Gastrocnemius medialis (tissue), 4 donors: Measurements from ENCODE around the gene PROSER2.

Source experiments
- POLR2A ChIP-seq, 2 donors: fragments of 450-650 bp; IDR thresholded peaks; one replicate each; pipeline ENCODE4 v1.6.1; 2017; ENCODE audit warnings: antibody characterized with exemption in 2 of 2, mild to moderate bottlenecking in 2 of 2, moderate library complexity in 2 of 2
- TF ChIP-seq, protein P1 (sequence below), 5 experiments: fragments of 450-650 bp in 3 of 5; fragments of 200-600 bp in 2 of 5; sonication (generic) in 2 of 5; IDR thresholded peaks in 4 of 5; conservative IDR thresholded peaks in 1 of 5; 1 replicate in 4 of 5; 2 replicates in 1 of 5; pipeline ENCODE4 v1.5.1; 2016 to 2019; ENCODE audit warnings: antibody characterized with exemption in 5 of 5, mild to moderate bottlenecking in 3 of 5, moderate library complexity in 3 of 5

- no peak for TF ChIP-seq POLR2A (IDR thresholded peaks at IDR 0.05)
- TF ChIP-seq, protein P1, sequence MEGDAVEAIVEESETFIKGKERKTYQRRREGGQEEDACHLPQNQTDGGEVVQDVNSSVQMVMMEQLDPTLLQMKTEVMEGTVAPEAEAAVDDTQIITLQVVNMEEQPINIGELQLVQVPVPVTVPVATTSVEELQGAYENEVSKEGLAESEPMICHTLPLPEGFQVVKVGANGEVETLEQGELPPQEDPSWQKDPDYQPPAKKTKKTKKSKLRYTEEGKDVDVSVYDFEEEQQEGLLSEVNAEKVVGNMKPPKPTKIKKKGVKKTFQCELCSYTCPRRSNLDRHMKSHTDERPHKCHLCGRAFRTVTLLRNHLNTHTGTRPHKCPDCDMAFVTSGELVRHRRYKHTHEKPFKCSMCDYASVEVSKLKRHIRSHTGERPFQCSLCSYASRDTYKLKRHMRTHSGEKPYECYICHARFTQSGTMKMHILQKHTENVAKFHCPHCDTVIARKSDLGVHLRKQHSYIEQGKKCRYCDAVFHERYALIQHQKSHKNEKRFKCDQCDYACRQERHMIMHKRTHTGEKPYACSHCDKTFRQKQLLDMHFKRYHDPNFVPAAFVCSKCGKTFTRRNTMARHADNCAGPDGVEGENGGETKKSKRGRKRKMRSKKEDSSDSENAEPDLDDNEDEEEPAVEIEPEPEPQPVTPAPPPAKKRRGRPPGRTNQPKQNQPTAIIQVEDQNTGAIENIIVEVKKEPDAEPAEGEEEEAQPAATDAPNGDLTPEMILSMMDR (IDR thresholded peaks at IDR 0.05 in 4 of 5, conservative IDR thresholded peaks at IDR 0.05 in 1 of 5) = no peak
These were observed 391 bp upstream of the PROSER2 start for GRCh38 chr10:11822809-11823121.
